Measurements from ENCODE around the gene ADAM12. TPM values are rescaled to one million over a fixed set of nuclear protein-coding genes. Genes with fewer than 3 reads are reported as not detected.

The ADAM12 gene
- polyA plus RNA-seq, 1 donor from 2014 or later = 0.09 TPM

- Histone ChIP-seq H3K27ac (ENCODE audit: low read length) (no peak overlapping the region), H3K27me3 (ENCODE audit: insufficient read depth, low read depth, low read length) (no peaks in the 10 kb centered on the region), H3K9ac (ENCODE audit: low read length) (no peak overlapping the region), H2AFZ (ENCODE audit: low read depth, low read length) (no peak overlapping the region), H3K4me3 (ENCODE audit: low read length) (no peak overlapping the region), H3K4me2 (ENCODE audit: low read length) (no peak overlapping the region), H3K36me3 (ENCODE audit: insufficient read depth, low read length) (no peaks in the 10 kb centered on the region), H3K79me2 (replicated peaks; ENCODE audit: insufficient read depth, low read length) (no peaks in the 10 kb centered on the region), H3K9me3 (ENCODE audit: low read length) (no peaks in the 10 kb centered on the region), H4K20me1 (ENCODE audit: insufficient read depth) (no peaks in the 10 kb centered on the region), H3F3A (ENCODE audit: insufficient read depth, low read length, poor library complexity, severe bottlenecking) (no peaks in the 10 kb centered on the region), H3K9me2 (ENCODE audit: insufficient read depth, low read length) (no peaks in the 10 kb centered on the region)
- no peak for TF ChIP-seq POLR2AphosphoS5 (IDR thresholded peaks at IDR 0.05)
- no peak for TF ChIP-seq RAD21 (conservative IDR thresholded peaks at IDR 0.05)
- TF ChIP-seq CTCF (IDR thresholded peaks at IDR 0.05; ENCODE audit: poor library complexity, severe bottlenecking) = no peak
- TF ChIP-seq MXI1 (conservative IDR thresholded peaks at IDR 0.05; ENCODE audit: poor library complexity, severe bottlenecking) = no peak
- TF ChIP-seq REST (IDR thresholded peaks at IDR 0.05; ENCODE audit: borderline replicate concordance) = no peak
- TF ChIP-seq SMC3 (conservative IDR thresholded peaks at IDR 0.05; ENCODE audit: poor library complexity) = no peak
- TF ChIP-seq EP300 (conservative IDR thresholded peaks at IDR 0.05; ENCODE audit: poor library complexity, severe bottlenecking) = no peak
- no peak for TF ChIP-seq EZH2 (IDR thresholded peaks at IDR 0.05; ENCODE audit: borderline replicate concordance, insufficient read depth, low read length, poor library complexity, severe bottlenecking)
These were observed 13.0 kb downstream of the ADAM12 start for GRCh38 chr10:126375299-126375698.

- no peaks in the 10 kb centered on the region for H3F3A ChIP-seq (ENCODE audit: insufficient read depth, low read length, poor library complexity, severe bottlenecking)
- no peaks in the 10 kb centered on the region for H3K36me3 ChIP-seq (ENCODE audit: insufficient read depth, low read length)
- H3K27ac ChIP-seq (ENCODE audit: low read length) = no peak overlapping the region
- H3K9me2 ChIP-seq (ENCODE audit: insufficient read depth, low read length) = no peaks in the 10 kb centered on the region
- H4K20me1 ChIP-seq (ENCODE audit: insufficient read depth) = no peaks in the 10 kb centered on the region
- no peaks in the 10 kb centered on the region for H3K79me2 ChIP-seq (replicated peaks; ENCODE audit: insufficient read depth, low read length)
- H2AFZ ChIP-seq (ENCODE audit: low read depth, low read length) = no peak overlapping the region
- no peaks in the 10 kb centered on the region for H3K27me3 ChIP-seq (ENCODE audit: insufficient read depth, low read depth, low read length)
- no peaks in the 10 kb centered on the region for H3K9me3 ChIP-seq (ENCODE audit: low read length)
- TF ChIP-seq SMC3 (conservative IDR thresholded peaks at IDR 0.05; ENCODE audit: poor library complexity) (no peak), CTCF (IDR thresholded peaks at IDR 0.05; ENCODE audit: poor library complexity, severe bottlenecking) (no peak), EP300 (conservative IDR thresholded peaks at IDR 0.05; ENCODE audit: poor library complexity, severe bottlenecking) (no peak), RAD21 (conservative IDR thresholded peaks at IDR 0.05) (no peak), MXI1 (conservative IDR thresholded peaks at IDR 0.05; ENCODE audit: poor library complexity, severe bottlenecking) (no peak), REST (IDR thresholded peaks at IDR 0.05; ENCODE audit: borderline replicate concordance) (no peak), POLR2AphosphoS5 (IDR thresholded peaks at IDR 0.05) (no peak), EZH2 (IDR thresholded peaks at IDR 0.05; ENCODE audit: borderline replicate concordance, insufficient read depth, low read length, poor library complexity, severe bottlenecking) (no peak), TAF1 (IDR thresholded peaks at IDR 0.05; ENCODE audit: low read depth) (no peak)
- no peak overlapping the region for H3K4me2 ChIP-seq (ENCODE audit: low read length)
- H3K4me3 ChIP-seq (ENCODE audit: low read length) = no peak overlapping the region
- no peak overlapping the region for H3K9ac ChIP-seq (ENCODE audit: low read length)
These were observed 13.8 kb downstream of the ADAM12 start for GRCh38 chr10:126374435-126374834.
